ENCODE results near the gene IQSEC3.

Gene IQSEC3

DNA sequence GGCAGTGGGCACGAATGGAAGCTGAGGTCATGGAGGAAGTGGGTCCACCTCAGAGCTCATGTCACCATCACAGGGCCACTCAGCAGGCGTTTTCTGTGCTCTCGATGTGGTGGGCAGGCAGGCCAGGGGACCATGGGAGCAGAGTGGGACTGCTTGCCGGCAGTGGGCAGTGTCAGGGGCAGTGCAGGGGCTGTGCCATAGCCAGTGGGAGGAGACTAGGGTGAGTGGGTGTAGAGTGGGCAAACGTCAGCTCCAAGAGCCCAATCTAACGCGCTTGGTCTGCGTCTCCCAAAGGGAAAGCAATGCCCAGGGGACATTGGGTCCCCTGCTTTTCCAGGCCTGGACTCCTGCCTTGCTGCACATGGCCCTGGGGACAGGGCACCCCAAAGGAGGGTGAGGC, 89.1 kb downstream of the IQSEC3 start:
- DNase-seq (ENCODE audit: extremely low spot score) = no peak
- ChIA-PET CTCF (no interaction called here), POLR2A (no interaction called here)
- TF ChIP-seq, protein P1, sequence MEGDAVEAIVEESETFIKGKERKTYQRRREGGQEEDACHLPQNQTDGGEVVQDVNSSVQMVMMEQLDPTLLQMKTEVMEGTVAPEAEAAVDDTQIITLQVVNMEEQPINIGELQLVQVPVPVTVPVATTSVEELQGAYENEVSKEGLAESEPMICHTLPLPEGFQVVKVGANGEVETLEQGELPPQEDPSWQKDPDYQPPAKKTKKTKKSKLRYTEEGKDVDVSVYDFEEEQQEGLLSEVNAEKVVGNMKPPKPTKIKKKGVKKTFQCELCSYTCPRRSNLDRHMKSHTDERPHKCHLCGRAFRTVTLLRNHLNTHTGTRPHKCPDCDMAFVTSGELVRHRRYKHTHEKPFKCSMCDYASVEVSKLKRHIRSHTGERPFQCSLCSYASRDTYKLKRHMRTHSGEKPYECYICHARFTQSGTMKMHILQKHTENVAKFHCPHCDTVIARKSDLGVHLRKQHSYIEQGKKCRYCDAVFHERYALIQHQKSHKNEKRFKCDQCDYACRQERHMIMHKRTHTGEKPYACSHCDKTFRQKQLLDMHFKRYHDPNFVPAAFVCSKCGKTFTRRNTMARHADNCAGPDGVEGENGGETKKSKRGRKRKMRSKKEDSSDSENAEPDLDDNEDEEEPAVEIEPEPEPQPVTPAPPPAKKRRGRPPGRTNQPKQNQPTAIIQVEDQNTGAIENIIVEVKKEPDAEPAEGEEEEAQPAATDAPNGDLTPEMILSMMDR (IDR thresholded peaks at IDR 0.05; ENCODE audit: control extremely low read depth, extremely low read depth, low read depth, missing control alignments) = no peak

DNA sequence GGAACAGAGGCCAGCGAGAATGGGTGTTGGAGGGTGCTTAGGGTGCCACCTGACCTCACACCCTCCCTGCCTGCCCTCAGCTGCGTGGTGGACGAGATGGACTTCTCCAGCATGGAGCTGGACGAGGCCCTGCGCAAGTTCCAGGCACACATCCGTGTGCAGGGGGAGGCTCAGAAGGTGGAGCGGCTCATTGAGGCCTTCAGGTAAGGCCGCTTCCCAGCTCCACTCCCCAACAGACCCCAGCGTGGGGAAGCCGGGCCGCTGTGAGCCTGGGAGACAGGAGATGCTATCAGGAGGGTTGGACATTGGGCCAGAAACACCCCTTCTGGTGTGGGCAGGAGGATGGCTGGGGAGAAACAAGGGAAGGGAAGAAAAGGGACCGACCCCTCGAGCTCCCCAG, 90.4 kb downstream of the IQSEC3 start:
- DNase-seq (ENCODE audit: extremely low spot score) = no peak
- CTCF ChIA-PET = no interaction called here
- TF ChIP-seq, protein P1 (IDR thresholded peaks at IDR 0.05; ENCODE audit: control extremely low read depth, extremely low read depth, low read depth, missing control alignments) = no peak
- POLR2A ChIA-PET = no interaction called here

DNA sequence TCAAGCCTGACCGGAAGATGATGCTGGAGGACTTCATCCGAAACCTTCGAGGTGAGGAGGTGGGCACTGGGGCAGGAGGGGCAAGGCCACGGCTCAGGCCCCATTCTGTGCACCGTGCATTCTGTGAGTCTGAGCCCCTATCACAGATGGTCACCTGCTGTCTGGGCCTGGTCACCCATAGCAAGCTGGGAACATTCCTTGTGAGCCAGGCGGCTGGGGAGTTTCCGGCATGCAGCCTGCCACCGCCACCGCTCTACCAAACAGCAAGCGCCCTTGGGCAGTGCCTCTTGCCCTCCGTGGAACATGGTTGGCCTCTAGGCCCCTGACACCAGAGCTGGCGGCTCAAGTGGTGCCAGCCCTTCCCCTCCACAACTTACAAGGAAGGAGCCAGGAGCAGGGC, 91.1 kb downstream of the IQSEC3 start:
- ChIA-PET CTCF (no interaction called here), POLR2A (no interaction called here)
- DNase-seq (ENCODE audit: extremely low spot score) = no peak
- TF ChIP-seq, protein P1 (IDR thresholded peaks at IDR 0.05; ENCODE audit: control extremely low read depth, extremely low read depth, low read depth, missing control alignments) = no peak

DNA sequence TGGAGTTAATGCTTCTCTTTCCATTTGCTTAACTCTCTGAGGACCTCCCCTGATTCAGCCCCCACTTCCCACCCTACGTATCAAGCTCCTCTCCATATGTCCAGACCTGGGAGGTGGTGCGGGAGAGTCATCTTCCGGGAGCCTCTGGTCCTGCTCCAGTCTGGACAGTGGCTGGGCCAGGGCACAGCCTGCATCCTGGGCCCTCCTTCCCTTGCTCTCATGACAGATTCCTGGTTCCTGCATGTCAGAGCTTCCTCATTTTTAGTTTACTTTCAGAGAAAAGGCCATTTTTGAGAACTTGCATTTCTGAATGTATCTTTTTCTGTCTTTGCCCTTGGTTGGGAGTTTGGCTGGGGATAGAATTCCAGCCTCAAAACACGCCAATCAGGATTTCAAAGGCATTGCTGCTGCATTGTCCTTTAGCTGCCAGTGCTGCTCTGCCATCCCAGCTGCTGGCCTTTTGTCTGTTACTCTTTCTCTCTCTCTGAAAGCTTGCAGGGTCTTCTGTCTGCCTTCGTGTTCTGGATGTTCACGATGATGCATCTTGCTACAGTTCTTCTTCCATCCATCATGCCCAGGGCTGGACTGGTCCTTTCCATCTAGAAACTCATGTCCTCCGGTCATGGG, 92.7 kb downstream of the IQSEC3 start:
- TF ChIP-seq, protein P1 (IDR thresholded peaks at IDR 0.05; ENCODE audit: control extremely low read depth, extremely low read depth, low read depth, missing control alignments) = no peak
- POLR2A ChIA-PET = no interaction called here
- CTCF ChIA-PET = no interaction called here
- DNase-seq (ENCODE audit: extremely low spot score) = no peak

DNA sequence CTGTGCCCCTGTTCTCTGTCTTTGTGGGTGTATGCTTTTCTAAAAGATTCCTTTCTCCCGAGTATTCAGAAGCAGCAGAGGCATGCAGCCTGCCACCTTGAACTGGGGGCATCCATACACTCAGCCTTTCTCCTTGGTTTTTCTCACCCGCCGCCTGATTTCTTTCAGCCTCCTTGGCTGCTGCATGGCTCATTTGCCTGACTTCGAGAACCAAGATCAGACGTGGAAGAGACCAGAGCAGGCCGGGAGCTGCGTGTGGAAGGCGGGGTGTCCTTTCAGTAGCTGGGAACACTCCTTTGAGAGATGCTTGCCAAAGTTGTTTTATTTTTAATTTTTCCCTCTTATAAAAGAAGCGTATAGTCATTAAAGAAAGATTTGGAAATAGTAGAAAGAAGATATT, 94.3 kb downstream of the IQSEC3 start:
- ChIA-PET POLR2A (no interaction called here), CTCF (no interaction called here)
- TF ChIP-seq, protein P1 (IDR thresholded peaks at IDR 0.05; ENCODE audit: control extremely low read depth, extremely low read depth, low read depth, missing control alignments) = no peak
- DNase-seq (ENCODE audit: extremely low spot score) = no peak

DNA sequence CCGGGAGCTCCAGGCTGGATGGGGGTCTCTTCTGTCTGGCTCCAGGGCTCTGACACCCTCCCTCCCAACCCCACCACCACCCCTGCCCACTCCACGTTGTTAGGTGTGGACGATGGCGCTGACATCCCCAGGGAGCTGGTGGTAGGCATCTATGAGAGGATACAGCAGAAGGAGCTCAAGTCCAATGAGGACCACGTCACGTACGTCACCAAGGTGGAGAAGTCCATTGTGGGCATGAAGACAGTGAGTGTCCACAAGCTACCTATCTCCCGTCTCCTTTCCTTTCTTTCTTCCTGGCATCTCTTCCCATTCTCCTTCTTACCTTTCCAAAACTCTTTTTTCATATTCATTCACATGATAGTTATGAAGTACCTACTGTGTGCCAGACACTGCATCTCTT, 95.3 kb downstream of the IQSEC3 start:
- ChIA-PET POLR2A (no interaction called here), CTCF (interaction anchor here (1.3 kb wide), 1 partner anchor 8 kb away, joined by 5 read pairs; no protein-coding TSS in a partner anchor)
- no peak for DNase-seq (ENCODE audit: extremely low spot score)
- TF ChIP-seq, protein P1 (IDR thresholded peaks at IDR 0.05; ENCODE audit: control extremely low read depth, extremely low read depth, low read depth, missing control alignments) = no peak

Data from GM10248 (cell line).